ENCODE measurements around the gene SAP25.

Gene SAP25

GRCh38 chr7:100573691-100574361 is at the start of gene SAP25:
SAP25 (minus strand) TSS chr7:100573900; CDS start chr7:100573742, 158 bp downstream.
- DNase-seq (ENCODE audit: low read depth in 1 of 2, low spot score in 1 of 2): no peak

DNA sequence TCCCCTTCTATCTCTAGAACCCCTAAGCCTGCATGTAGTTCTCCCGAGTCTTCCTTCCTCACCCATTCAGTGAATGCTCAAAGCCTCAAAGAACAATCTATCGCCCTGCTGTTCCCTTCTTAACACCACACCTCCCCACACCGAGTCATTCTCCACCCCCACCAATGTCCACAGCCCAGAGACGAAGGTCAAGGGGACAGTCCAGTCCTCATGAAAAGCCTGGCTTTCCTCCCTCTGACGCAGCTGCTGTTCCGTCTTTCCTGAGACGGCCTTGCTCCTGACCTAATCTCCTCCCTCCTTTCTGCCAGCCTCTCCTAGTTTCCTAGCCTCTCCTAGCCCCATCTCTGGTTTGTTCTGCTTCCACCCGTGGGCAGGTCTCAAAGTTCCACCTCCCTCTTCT is 47.9 kb upstream of the SAP25 start:
- DNase-seq (ENCODE audit: low read depth in 1 of 2, low spot score in 1 of 2): no peak

- DNase-seq (ENCODE audit: low read depth in 1 of 2, low spot score in 1 of 2): no peak
These were observed 47.1 kb upstream of the SAP25 start for GRCh38 chr7:100620804-100621203.

DNA sequence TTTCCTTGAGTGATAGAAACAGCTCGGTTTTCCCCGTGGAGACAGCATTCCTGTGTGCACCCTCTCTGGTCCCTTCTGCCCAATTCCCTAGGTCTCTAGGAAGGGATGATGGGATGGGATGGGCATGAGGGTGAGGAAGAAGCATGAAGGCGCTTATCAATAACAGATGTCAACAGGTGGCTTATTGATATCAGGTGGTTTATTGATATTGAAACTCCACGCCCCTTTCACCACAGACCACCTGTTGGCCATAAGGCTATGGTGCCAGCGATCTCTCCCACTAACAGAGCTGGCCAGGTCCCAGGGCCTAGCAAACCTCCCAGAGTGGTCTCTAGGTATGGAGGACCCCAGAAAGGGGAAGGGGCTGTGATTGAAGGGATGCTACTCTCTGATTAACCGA is 46.5 kb upstream of the SAP25 start:
- DNase-seq (ENCODE audit: low read depth in 1 of 2, low spot score in 1 of 2): no peak

DNA sequence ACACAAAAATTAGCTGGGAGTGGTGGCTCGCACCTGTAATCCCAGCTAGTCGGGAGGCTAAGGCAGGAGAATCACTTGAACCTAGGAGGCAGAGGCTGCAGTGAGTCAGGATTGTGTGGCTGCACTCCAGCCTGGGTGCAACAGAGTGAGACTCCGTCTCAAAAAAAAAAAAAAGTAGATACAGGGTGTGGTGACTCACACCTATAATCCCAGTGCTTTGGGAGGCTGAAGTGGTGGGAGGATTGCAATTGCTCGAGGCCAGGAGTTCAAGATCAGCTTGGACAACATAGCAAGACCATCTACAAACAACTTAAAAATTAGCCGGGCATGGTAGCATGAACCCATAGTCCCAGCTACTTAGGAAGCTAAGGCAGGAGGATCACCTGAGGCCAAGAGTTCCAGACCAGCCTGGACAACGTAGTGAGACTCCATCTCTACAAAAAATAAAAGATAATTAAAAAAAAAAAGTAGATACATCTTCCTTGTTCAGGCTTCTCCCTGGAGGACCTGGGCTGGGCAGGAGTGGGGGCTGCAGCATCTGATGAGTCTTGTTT is 40.7 kb upstream of the SAP25 start:
- DNase-seq (ENCODE audit: low read depth in 1 of 2, low spot score in 1 of 2): no peak

GRCh38 chr7:100613412-100614175 is 39.9 kb upstream of the SAP25 start:
- no peak for DNase-seq (ENCODE audit: low read depth in 1 of 2, low spot score in 1 of 2)

GRCh38 chr7:100612730-100613390 is 39.2 kb upstream of the SAP25 start:
- DNase-seq (ENCODE audit: low read depth in 1 of 2, low spot score in 1 of 2): no peak

DNA sequence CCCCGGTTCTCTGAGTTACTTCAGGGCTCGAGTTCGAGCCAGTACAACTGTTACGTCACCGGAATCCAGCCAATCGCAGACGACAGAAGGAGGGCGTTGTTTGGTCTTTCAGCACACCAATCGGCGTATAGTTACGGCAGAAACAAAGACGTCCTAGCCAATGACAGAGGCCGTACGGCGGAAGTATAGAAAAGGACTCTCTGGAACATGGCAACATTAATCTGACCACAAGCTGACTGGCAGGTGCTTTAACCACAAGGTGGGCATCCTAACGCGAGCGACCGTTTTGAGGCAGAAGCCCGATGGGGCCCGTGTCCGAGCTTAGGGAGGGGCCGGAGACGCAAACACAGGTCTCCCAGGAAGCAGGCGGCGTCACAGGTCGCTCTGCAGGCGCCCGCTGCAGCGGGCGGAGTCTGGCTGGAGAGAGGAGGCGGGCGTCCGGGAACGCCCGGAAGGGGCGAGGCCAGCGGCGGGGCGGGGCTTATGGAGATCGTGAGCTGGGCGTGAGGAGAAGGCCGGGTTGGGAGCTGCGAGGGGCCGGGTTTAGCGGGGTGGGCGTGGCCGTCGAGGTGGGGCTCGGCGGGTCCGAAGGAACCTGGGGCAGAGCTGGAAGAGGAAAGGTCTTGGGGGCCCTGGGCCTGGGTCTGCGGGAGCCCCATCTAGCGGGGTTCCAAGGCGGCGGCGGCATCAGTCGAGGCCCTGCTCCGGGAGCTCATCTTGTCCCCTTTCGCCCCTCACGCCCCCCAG is 38.5 kb upstream of the SAP25 start, which contains the start of gene MOSPD3:
Gene MOSPD3, plus strand, starts transcription at position 558 of the 747 bp plus-strand sequence. CDS start 252 bp downstream, outside the sequence.
- DNase-seq (ENCODE audit: low read depth in 1 of 2, low spot score in 1 of 2): peak; percentile 96 to 97

- DNase-seq (ENCODE audit: low read depth in 1 of 2, low spot score in 1 of 2): no peak
These were observed 36.3 kb upstream of the SAP25 start for GRCh38 chr7:100609958-100610357.

- no peak for DNase-seq (ENCODE audit: low read depth in 1 of 2, low spot score in 1 of 2)
These were observed 33.4 kb upstream of the SAP25 start for GRCh38 chr7:100607111-100607510.

- DNase-seq (ENCODE audit: low read depth in 1 of 2, low spot score in 1 of 2): no peak
These were observed 32.6 kb upstream of the SAP25 start for GRCh38 chr7:100606313-100606712.

GRCh38 chr7:100604976-100605911 is 31.5 kb upstream of the SAP25 start:
- DNase-seq (ENCODE audit: low read depth in 1 of 2, low spot score in 1 of 2): no peak

DNA sequence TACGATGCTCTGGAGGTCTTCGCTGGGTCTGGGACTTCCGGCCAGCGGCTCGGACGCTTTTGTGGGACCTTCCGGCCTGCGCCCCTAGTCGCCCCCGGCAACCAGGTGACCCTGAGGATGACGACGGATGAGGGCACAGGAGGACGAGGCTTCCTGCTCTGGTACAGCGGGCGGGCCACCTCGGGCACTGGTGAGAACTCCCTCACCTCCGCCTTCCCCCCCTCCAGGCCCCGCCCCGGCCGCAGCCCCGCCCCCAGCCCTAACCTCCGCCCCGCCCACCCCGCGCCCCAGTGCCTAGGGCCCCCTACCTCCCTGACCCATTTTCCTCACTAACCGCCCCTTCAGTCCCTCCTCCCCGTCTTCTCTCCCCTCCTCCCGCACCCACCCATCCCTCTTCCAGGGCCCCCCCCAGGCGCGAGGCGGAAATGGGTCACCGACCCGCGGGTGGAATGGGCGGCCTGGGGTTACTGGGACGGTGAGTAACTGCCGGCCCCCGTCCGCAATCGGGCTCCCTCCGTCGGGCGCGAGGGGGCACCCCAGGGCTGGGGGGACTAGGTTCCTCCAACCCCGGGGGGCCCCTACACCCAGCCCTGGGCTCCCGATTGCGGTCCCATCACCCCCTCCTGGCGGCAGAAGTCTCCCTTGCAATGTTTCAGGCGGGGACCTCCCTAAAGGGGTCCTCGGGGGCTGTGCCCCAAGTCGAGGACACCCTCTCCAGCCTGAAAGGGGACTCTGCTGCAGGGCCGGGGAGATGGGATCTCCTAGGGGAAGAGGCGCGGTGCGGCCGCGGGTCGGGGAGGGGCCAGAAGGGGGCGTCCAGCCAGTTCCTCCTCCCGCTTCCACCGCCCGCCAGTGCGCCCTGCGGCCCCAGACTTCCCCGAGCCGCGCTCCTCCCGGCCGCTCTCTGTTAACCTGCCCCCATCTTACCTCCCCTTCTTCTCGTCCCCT is 30.6 kb upstream of the SAP25 start:
- peak; percentile 47 to 57 for DNase-seq (ENCODE audit: low read depth in 1 of 2, low spot score in 1 of 2)

GRCh38 chr7:100603726-100604027 is 30.0 kb upstream of the SAP25 start:
- DNase-seq (ENCODE audit: low read depth in 1 of 2, low spot score in 1 of 2): no peak

GRCh38 chr7:100602889-100603725 is 29.4 kb upstream of the SAP25 start:
- no peak for DNase-seq (ENCODE audit: low read depth in 1 of 2, low spot score in 1 of 2)

GRCh38 chr7:100600730-100601038 is 27.0 kb upstream of the SAP25 start:
- no peak for DNase-seq (ENCODE audit: low read depth in 1 of 2, low spot score in 1 of 2)

DNA sequence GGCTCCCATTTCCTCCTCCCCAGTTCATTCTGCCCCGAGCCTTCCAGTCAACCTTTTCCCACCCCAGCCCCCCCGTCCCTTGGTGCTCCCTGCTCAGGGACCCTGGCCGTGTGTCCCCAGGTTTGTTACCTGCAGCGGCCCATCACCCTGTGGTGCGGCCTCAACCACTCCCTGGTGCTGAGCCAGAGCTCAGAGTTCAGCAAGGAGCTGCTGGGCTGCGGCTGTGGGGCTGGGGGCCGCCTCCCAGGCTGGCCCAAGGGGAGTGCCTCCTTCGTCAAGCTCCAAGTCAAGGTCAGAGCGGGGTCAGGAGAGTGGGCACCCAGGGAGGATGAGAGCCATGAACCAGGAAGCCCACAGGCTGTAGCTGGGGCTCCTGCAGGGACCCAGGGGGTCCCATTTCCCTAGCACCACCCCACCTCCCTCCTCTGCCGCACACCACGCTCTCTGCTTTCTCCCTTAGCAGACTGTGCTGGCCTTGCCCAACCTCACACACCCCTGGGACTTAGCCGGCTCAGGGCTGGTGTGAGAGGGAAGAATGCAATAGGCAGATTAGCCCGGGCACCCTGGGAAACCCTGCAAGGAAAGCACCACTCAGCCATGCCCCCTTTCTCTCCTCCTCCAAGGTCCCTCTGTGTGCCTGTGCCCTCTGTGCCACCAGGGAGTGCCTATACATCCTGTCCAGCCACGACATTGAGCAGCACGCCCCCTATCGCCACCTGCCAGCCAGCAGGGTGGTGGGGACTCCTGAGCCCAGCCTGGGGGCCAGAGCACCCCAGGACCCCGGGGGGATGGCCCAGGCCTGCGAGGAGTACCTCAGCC is 26.4 kb upstream of the SAP25 start:
- DNase-seq (ENCODE audit: low read depth in 1 of 2, low spot score in 1 of 2): no peak
